ENCODE measurements around the gene FGD1. TPM values are rescaled to one million over a fixed set of nuclear protein-coding genes. Genes with fewer than 3 reads are reported as not detected.

Gene FGD1
- total and polyA plus RNA-seq, 2 of the 4 experiments (the other 2 are of a cell fraction) = 2.0 to 12.3 TPM

DNA sequence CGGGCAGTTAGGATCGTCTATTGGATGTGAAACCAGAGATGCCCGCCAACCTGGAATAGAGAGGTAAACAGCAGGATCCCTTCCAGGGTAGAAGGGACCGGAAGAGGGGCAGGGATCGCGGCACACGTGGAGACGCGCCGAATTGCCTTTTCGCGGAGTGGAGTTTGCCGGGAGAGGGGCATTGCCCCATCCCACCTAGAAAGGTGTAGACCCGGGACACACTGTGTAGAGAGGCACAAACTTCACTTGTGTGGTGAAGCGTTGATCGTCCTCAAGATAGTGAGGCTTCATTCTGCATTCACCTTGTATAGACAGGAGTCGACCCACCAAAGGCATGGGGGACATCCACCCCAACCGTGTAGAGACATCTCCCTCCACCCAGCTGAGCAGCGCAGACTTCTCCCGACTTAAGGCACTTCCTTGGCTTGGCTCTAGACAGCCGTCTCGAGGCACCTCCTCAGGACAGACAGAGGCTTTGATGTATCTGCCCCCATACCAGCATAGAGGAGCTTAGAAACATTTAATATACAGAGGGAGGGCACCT lies 34.4 kb upstream of the FGD1 start:
- CTCF ChIA-PET = no interaction called here
- H3K9ac ChIP-seq (ENCODE audit: low read depth, low read length) = peak overlapping the region; percentile 92
- H4K5ac ChIP-seq (ENCODE audit: low read depth, low read length) = peak overlapping the region; percentile 85
- DNase-seq (no peak), ATAC-seq (ENCODE audit: low read depth) (peak; percentile 22)
- H3K27me3 ChIP-seq (ENCODE audit: control insufficient read depth, insufficient read depth, low read length) = no peaks in the 10 kb centered on the region
- POLR2A ChIA-PET (ENCODE audit: unreplicated experiment) = no interaction called here
- no peaks in the 10 kb centered on the region for H4K20me1 ChIP-seq (ENCODE audit: insufficient read depth, low read length)
- no peaks in the 10 kb centered on the region for H3K36me3 ChIP-seq (ENCODE audit: control insufficient read depth, insufficient read depth, low read length)
- peak overlapping the region; percentile 94 for H3K14ac ChIP-seq (replicated peaks; ENCODE audit: low read depth, low read length)
- no peak overlapping the region for H2BK20ac ChIP-seq (ENCODE audit: low read depth, low read length)
- H3K23ac ChIP-seq (ENCODE audit: low read depth, low read length) = peak overlapping the region; percentile 92; the same call in 1 of the 2 replicates
- H3K18ac ChIP-seq (ENCODE audit: low read depth, low read length) = peak overlapping the region; percentile 86
- H4K91ac ChIP-seq (ENCODE audit: insufficient read depth, low read depth, low read length) = peak overlapping the region; percentile 72
- peak overlapping the region; percentile 74 for H2BK5ac ChIP-seq (ENCODE audit: low read depth, low read length, poor library complexity, severe bottlenecking)
- TF ChIP-seq RFX5 (IDR thresholded peaks at IDR 0.05; ENCODE audit: low read depth, low read length) (no peak), MXI1 (IDR thresholded peaks at IDR 0.05; ENCODE audit: borderline replicate concordance, low read depth, low read length) (peak; percentile 92; the same call in 1 of the 2 replicates)
- no peaks in the 10 kb centered on the region for H3K9me1 ChIP-seq (ENCODE audit: insufficient read depth, low read length)
- intact Hi-C loops (cut with micrococcal nuclease) = loop anchor here (1.0 kb wide), 1 partner anchor 38 kb away; no protein-coding TSS in a partner anchor
- peaks cover 0 to 31% of the 10 kb centered on the region in 2 experiments; a peak in 3 of 4 replicates for H3K79me1 ChIP-seq (ENCODE audit: low read depth in 1 of 2, low read length in 2 of 2)
- peak overlapping the region; percentile 98 for H3K4me3 ChIP-seq (ENCODE audit: insufficient read depth, low read depth, low read length)
- H3K56ac ChIP-seq (ENCODE audit: extremely low read depth, insufficient read depth, low read length) = peak overlapping the region; percentile 58
- H3K27ac ChIP-seq (ENCODE audit: insufficient read depth, low read length) = peak overlapping the region; percentile 95
- peak overlapping the region; percentile 95 for H2AK9ac ChIP-seq (replicated peaks; ENCODE audit: low read depth, low read length, poor library complexity)
- peak overlapping the region; percentile 78 for H3K4ac ChIP-seq (ENCODE audit: low read depth, low read length)
- H3K4me1 ChIP-seq (ENCODE audit: control insufficient read depth, insufficient read depth, low read length) = peaks cover 2% of the 10 kb centered on the region
- no peak overlapping the region; the same call in 1 of the 2 replicates for H2BK120ac ChIP-seq (ENCODE audit: low read depth, low read length)
- H2BK15ac ChIP-seq (ENCODE audit: low read depth, low read length) = no peak overlapping the region
- H3K4me2 ChIP-seq (ENCODE audit: low read depth, low read length) = peak overlapping the region; percentile 91
- peak overlapping the region; percentile 90 for H2AK5ac ChIP-seq (ENCODE audit: low read depth, low read length)
- in situ Hi-C loops (cut with MboI; ENCODE audit: low sequenced_read_pairs) = no loop called here
- 0 out of 2 replicates have a peak, but pooled peaks cover 2% of the 10 kb centered on the region for H3K9me3 ChIP-seq (ENCODE audit: control insufficient read depth, insufficient read depth, low read length)
- BruUV-seq (replicated peaks) = TSS peak; percentile 55
- WGBS, 2 experiments (ENCODE audit: extremely low coverage in 2 of 2, insufficient read length in 1 of 2) = 44% methylated on average over 5 of the region's 22 CpGs; no CpG with 5 or more reads in 1 of the 2 experiments
- dilution Hi-C loops (cut with HindIII; ENCODE audit: low sequenced_read_pairs, unreplicated experiment) = no loop called here
- H4K8ac ChIP-seq (ENCODE audit: low read depth in 2 of 2, low read length in 2 of 2) = peak overlapping the region; percentile 55 to 97
- peak overlapping the region; percentile 85 for H2AFZ ChIP-seq (replicated peaks; ENCODE audit: low read length, poor library complexity)
